H1 (cell line): ENCODE measurements around the gene FHL5. TPM values are rescaled to one million over a fixed set of nuclear protein-coding genes. Genes with fewer than 3 reads are reported as not detected.

Experiments used
- CTCF ChIA-PET: fragments of 300-600 bp; sonication (Branson Sonifier 250); formaldehyde crosslinking; loops from one replicate; lab custom pipeline; 2021; ENCODE audit not compliant: partially characterized antibody; lab: Charles Lee
- POLR2A ChIA-PET: fragments of 300-600 bp; sonication (Branson Sonifier 250); formaldehyde crosslinking; loops from one replicate; lab custom pipeline; 2021; ENCODE audit warnings: inconsistent platforms; ENCODE audit not compliant: partially characterized antibody; lab: Charles Lee
- DNase-seq, 2 experiments: peaks; one replicate each; pipeline versions ENCODE4 v3.0.0 to v3.0.0-alpha.2; 2010 to 2022; ENCODE audit warnings: low spot score in 2 of 2, low read depth in 1 of 2, mixed read lengths in 1 of 2
- FAIRE-seq: peaks from 2 replicates; lab custom pipeline; 2011; peaks lifted over from hg19 to GRCh38; lab: Jason Lieb, UNC
- H2AFZ ChIP-seq: 2 replicates; pipeline ENCODE4 v1.8.1; 2012; ENCODE audit warnings: low read length, inconsistent platforms
- H2AK5ac ChIP-seq: 2 replicates; pipeline ENCODE4 v1.6.1; 2013; ENCODE audit warnings: low read depth, low read length
- H2BK120ac ChIP-seq: replicated peaks from 2 replicates; pipeline ENCODE3; 2013; ENCODE audit warnings: low read depth, low read length, inconsistent platforms
- H2BK12ac ChIP-seq: 2 replicates; pipeline ENCODE4 v1.6.1; 2013; ENCODE audit warnings: low read depth, low read length
- H2BK15ac ChIP-seq: 2 replicates; pipeline ENCODE4 v1.6.1; 2013; ENCODE audit warnings: low read length
- H2BK20ac ChIP-seq: 2 replicates; pipeline ENCODE4 v1.6.1; 2013; ENCODE audit warnings: low read length
- H2BK5ac ChIP-seq: 2 replicates; pipeline ENCODE4 v1.6.1; 2013; ENCODE audit warnings: low read depth, low read length
- H3K14ac ChIP-seq: 2 replicates; pipeline ENCODE4 v1.6.1; 2013; ENCODE audit warnings: inconsistent platforms; ENCODE audit not compliant: insufficient read length
- H3K18ac ChIP-seq: 2 replicates; pipeline ENCODE4 v1.6.1; 2013; ENCODE audit warnings: low read length; ENCODE audit errors: extremely low read depth
- H3K23ac ChIP-seq: 2 replicates; pipeline ENCODE4 v1.6.1; 2013; ENCODE audit warnings: inconsistent platforms; ENCODE audit not compliant: insufficient read length
- H3K23me2 ChIP-seq: 2 replicates; pipeline ENCODE4 v1.6.1; 2013; ENCODE audit warnings: low read depth, low read length
- H3K27ac ChIP-seq: 2 replicates; pipeline ENCODE4 v1.6.1; 2011; ENCODE audit warnings: low read depth, low read length, inconsistent platforms
- H3K27me3 ChIP-seq, 4 experiments: replicated peaks in 1 of 4; 1 replicate in 1 of 4; 2 replicates in 3 of 4; pipeline versions ENCODE4 v1.6.1 to v1.8.1; 2011 to 2013; ENCODE audit warnings: low read length in 3 of 4, mild to moderate bottlenecking in 3 of 4, inconsistent platforms in 2 of 4, mixed read lengths in 2 of 4, moderate library complexity in 1 of 4; ENCODE audit not compliant: control insufficient read depth in 3 of 4, insufficient read depth in 3 of 4; ENCODE audit errors: extremely low read depth in 1 of 4
- H3K36me3 ChIP-seq, 4 experiments: 2 replicates each; pipeline versions ENCODE4 v1.6.1 to v1.8.1; 2011 to 2013; ENCODE audit warnings: mild to moderate bottlenecking in 4 of 4, low read length in 3 of 4, moderate library complexity in 2 of 4, control low read depth in 1 of 4, inconsistent platforms in 1 of 4; ENCODE audit not compliant: insufficient read depth in 4 of 4, control insufficient read depth in 2 of 4
- H3K4ac ChIP-seq: replicated peaks from 2 replicates; pipeline ENCODE3; 2013; ENCODE audit warnings: low read length, low read depth, mixed read lengths, inconsistent platforms; ENCODE audit not compliant: insufficient read length
- H3K4me1 ChIP-seq, 4 experiments: replicated peaks in 1 of 4; 1 replicate in 1 of 4; 2 replicates in 3 of 4; pipeline versions ENCODE4 v1.6.1 to v1.8.1; 2011 to 2013; ENCODE audit warnings: low read length in 3 of 4, inconsistent platforms in 2 of 4, mixed read lengths in 1 of 4; ENCODE audit not compliant: insufficient read depth in 4 of 4, control insufficient read depth in 3 of 4
- H3K4me2 ChIP-seq, 2 experiments: 2 replicates each; pipeline versions ENCODE4 v1.6.1 to v1.8.1; 2011 to 2013; ENCODE audit warnings: low read depth in 2 of 2, low read length in 2 of 2, control low read depth in 1 of 2, inconsistent platforms in 1 of 2, mild to moderate bottlenecking in 1 of 2; ENCODE audit not compliant: insufficient read depth in 1 of 2
- H3K4me3 ChIP-seq, 4 experiments: fragments of 200-600, 300-600 bp in 1 of 4; sonication (generic), shearing (Covaris generic), sonication (Bioruptor Twin) in 1 of 4; 2 replicates each; pipeline versions ENCODE4 v1.5.1 to v1.8.1; 2011 to 2016; ENCODE audit warnings: low read length in 4 of 4, low read depth in 3 of 4, control low read depth in 2 of 4, inconsistent platforms in 2 of 4, mild to moderate bottlenecking in 2 of 4, mixed read lengths in 1 of 4, moderate library complexity in 1 of 4; ENCODE audit not compliant: insufficient read depth in 2 of 4; ENCODE audit errors: extremely low read depth in 1 of 4
- H3K56ac ChIP-seq: replicated peaks from 2 replicates; pipeline ENCODE3; 2013; ENCODE audit warnings: low read depth, mild to moderate bottlenecking, mixed read lengths, low read length, inconsistent platforms; ENCODE audit not compliant: insufficient read length
- H3K79me1 ChIP-seq: 2 replicates; pipeline ENCODE4 v1.6.1; 2013; ENCODE audit warnings: low read depth, low read length, control low read depth
- H3K79me2 ChIP-seq, 2 experiments: 2 replicates each; pipeline versions ENCODE4 v1.6.1 to v1.8.1; 2012 to 2013; ENCODE audit warnings: low read length in 2 of 2, mild to moderate bottlenecking in 2 of 2, inconsistent platforms in 1 of 2; ENCODE audit not compliant: insufficient read depth in 2 of 2, control insufficient read depth in 1 of 2
- H3K9ac ChIP-seq, 4 experiments: replicated peaks in 1 of 4; 1 replicate in 1 of 4; 2 replicates in 3 of 4; pipeline versions ENCODE4 v1.6.1 to v1.8.1; 2011 to 2013; ENCODE audit warnings: low read depth in 3 of 4, low read length in 3 of 4, control low read depth in 2 of 4, mild to moderate bottlenecking in 2 of 4, moderate library complexity in 2 of 4, inconsistent platforms in 1 of 4; ENCODE audit errors: extremely low read depth in 1 of 4
- H3K9me3 ChIP-seq, 2 experiments: 2 replicates each; pipeline versions ENCODE4 v1.6.1 to v1.8.1; 2012 to 2013; ENCODE audit warnings: mild to moderate bottlenecking in 2 of 2, moderate library complexity in 2 of 2, control low read depth in 1 of 2, inconsistent platforms in 1 of 2, low read depth in 1 of 2, low read length in 1 of 2, mixed read lengths in 1 of 2; ENCODE audit not compliant: insufficient read depth in 2 of 2
- H4K20me1 ChIP-seq, 2 experiments: replicated peaks in 1 of 2; 2 replicates each; pipeline versions ENCODE3 to v1.8.1; 2011 to 2013; ENCODE audit warnings: inconsistent platforms in 2 of 2, low read length in 2 of 2, mild to moderate bottlenecking in 1 of 2; ENCODE audit not compliant: insufficient read depth in 2 of 2, control insufficient read depth in 1 of 2
- H4K5ac ChIP-seq: 2 replicates; pipeline ENCODE4 v1.6.1; 2013; ENCODE audit warnings: low read length, low read depth, mixed read lengths, inconsistent platforms; ENCODE audit not compliant: insufficient read length
- H4K8ac ChIP-seq: 2 replicates; pipeline ENCODE4 v1.8.0; 2013; ENCODE audit warnings: mild to moderate bottlenecking, moderate library complexity, low read length, inconsistent platforms; ENCODE audit not compliant: insufficient read depth; ENCODE audit errors: extremely low read depth
- H4K91ac ChIP-seq: replicated peaks from 2 replicates; pipeline ENCODE3; 2013; ENCODE audit warnings: low read length, mixed read lengths, inconsistent platforms; ENCODE audit not compliant: insufficient read length
- ASH2L ChIP-seq: fragments of 200-600, 300-600 bp; sonication (generic); IDR thresholded peaks from one replicate; pipeline ENCODE4 v1.7.1; 2017; ENCODE audit warnings: low read length
- KDM5A ChIP-seq: fragments of 200-600 bp; IDR thresholded peaks from 2 replicates; pipeline ENCODE4 v1.7.1; 2012; ENCODE audit warnings: mild to moderate bottlenecking, low read length, inconsistent platforms, mixed read lengths
- MAFK ChIP-seq: IDR thresholded peaks from 2 replicates; pipeline ENCODE4 v1.6.1; 2012; ENCODE audit warnings: low read depth, mild to moderate bottlenecking, improper control_type of control experiment, low read length
- NANOG ChIP-seq: IDR thresholded peaks from 2 replicates; pipeline ENCODE4 v1.6.1; 2011; ENCODE audit warnings: low read length, low read depth, mild to moderate bottlenecking, inconsistent platforms; ENCODE audit not compliant: insufficient read depth, poor library complexity, severe bottlenecking
- POU5F1 ChIP-seq: IDR thresholded peaks from 2 replicates; pipeline ENCODE4 v1.6.1; 2011; ENCODE audit warnings: low read depth, mild to moderate bottlenecking, low read length, moderate library complexity
- RXRA ChIP-seq: IDR thresholded peaks from 2 replicates; pipeline ENCODE4 v1.6.1; 2011; ENCODE audit warnings: low read depth, mild to moderate bottlenecking, low read length, moderate library complexity; ENCODE audit not compliant: insufficient read depth
- SUZ12 ChIP-seq: fragments of 200-600 bp; sonication (generic); IDR thresholded peaks from 2 replicates; pipeline ENCODE4 v1.6.1; 2012; ENCODE audit warnings: mild to moderate bottlenecking, inconsistent platforms, low read length, moderate library complexity, mixed read lengths
- WGBS, 2 experiments: shearing (Covaris generic) in 1 of 2; methylation state at CpG; one replicate each; pipeline versions ENCODE4 v1.1.6 to v1.1.7; 2013 to 2015; ENCODE audit warnings: low lambda C conversion rate in 2 of 2, mixed read lengths in 2 of 2, inconsistent platforms in 1 of 2, low coverage in 1 of 2, missing lambda C conversion rate in 1 of 2; ENCODE audit not compliant: insufficient replicate concordance in 2 of 2, insufficient coverage in 1 of 2, insufficient read length in 1 of 2; ENCODE audit errors: extremely low coverage in 1 of 2, missing lambda C conversion rate in 1 of 2; 5-methylcytosine and 5-hydroxymethylcytosine counted together
- polyA plus RNA-seq, 7 experiments: library from polyadenylated mRNA; depleted of rRNA in 3 of 7; stranded (reverse) in 5 of 7; unstranded in 2 of 7; fragments of >200 nt in 5 of 7; fragments of 200-250 nt in 2 of 7; gene quantifications; 1 replicate in 5 of 7; 2 replicates in 1 of 7; 4 replicates in 1 of 7; pipeline versions ENCODE4 v1.2.1 to v1.2.3, GENCODE V29; 2011 to 2013; ENCODE audit warnings: missing spikeins in 2 of 7, mixed read lengths in 2 of 7
- total RNA-seq: library from RNA; stranded (reverse); fragmentation: NEBNext Ultra II Directional; extraction: Animal tissue kit (Norgen Biotek cat#: 25700); gene quantifications from 2 replicates; pipeline ENCODE4 v1.2.1, GENCODE V29; 2021

FHL5 gene
- total and polyA plus RNA-seq, 2 of the 8 experiments (the other 6 are each of a cell fraction or from before 2014, with no cell fraction given), result not detected

DNA sequence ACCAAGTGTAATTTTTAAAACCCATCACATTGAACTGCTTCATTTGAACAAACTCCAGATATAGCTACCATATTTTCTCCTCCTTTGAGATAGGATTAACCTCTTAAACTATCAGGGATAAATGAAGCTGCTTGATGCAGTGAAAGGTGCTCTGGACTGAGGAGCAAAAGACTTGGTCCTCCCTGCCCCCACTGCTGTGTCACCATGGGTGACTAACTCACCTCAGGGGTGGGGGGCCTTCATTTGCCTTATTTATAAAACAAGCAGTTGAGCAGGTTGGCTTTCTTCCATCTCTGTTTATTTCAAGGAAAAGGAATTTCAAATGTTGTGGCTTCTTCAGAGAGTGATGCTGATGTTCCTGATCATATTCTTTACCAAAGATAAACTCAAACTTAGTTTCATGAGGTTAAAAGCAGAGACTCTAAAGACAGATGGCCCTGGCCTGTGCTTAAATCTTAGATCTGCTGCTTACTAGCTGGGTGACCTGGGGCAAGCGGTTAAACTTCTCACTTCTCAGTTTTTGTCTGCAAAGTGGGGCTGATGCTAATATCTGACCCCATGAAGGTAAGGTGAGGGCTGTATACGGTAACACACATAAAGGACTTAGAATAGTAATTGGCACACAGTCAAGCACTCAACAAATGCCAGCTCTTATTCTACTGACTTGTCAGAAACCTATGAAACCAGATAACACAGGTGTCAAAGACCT lies 50.5 kb downstream of the FHL5 start:
- H3K9ac ChIP-seq, result no peak overlapping the region
- H3K4me1 ChIP-seq, result no peaks in the 10 kb centered on the region
- H3K56ac ChIP-seq, result no peak overlapping the region
- no peaks in the 10 kb centered on the region for H3K23me2 ChIP-seq
- no peaks in the 10 kb centered on the region for H3K79me2 ChIP-seq
- ChIA-PET POLR2A (no interaction called here), CTCF (interaction anchor here (0.7 kb wide), 1 partner anchor 30 kb away, joined by 4 read pairs; no protein-coding TSS in a partner anchor)
- H2BK5ac ChIP-seq, result no peak overlapping the region
- H2AK5ac ChIP-seq, result no peak overlapping the region
- H3K9me3 ChIP-seq, result no peaks in the 10 kb centered on the region
- H2BK20ac ChIP-seq, result no peak overlapping the region
- no peak overlapping the region for H3K14ac ChIP-seq
- no peak overlapping the region for H3K18ac ChIP-seq
- no peaks in the 10 kb centered on the region for H4K20me1 ChIP-seq
- no peak overlapping the region for H3K23ac ChIP-seq
- FAIRE-seq, result no peak
- H3K36me3 ChIP-seq, result no peaks in the 10 kb centered on the region
- no peak for DNase-seq
- H4K5ac ChIP-seq, result no peak overlapping the region
- H4K8ac ChIP-seq, result no peak overlapping the region
- H3K4me2 ChIP-seq, result no peak overlapping the region
- no peak for TF ChIP-seq POU5F1
- no peak for TF ChIP-seq SUZ12
- no peak for TF ChIP-seq RXRA
- TF ChIP-seq KDM5A, result no peak
- TF ChIP-seq ASH2L, result no peak
- TF ChIP-seq NANOG, result no peak
- no peak for TF ChIP-seq MAFK
- no peaks in the 10 kb centered on the region for H3K27me3 ChIP-seq
- no peak overlapping the region for H2BK120ac ChIP-seq
- H4K91ac ChIP-seq, result no peak overlapping the region
- H3K4ac ChIP-seq, result no peak overlapping the region
- no peak overlapping the region for H2BK12ac ChIP-seq
- H2AFZ ChIP-seq, result no peak overlapping the region
- H3K27ac ChIP-seq, result no peak overlapping the region
- H3K4me3 ChIP-seq, result no peak overlapping the region
- 84% methylated on average over 2 of the region's 2 CpGs; no CpG with 5 or more reads in 1 of the 2 experiments for WGBS, 2 experiments
- H2BK15ac ChIP-seq, result no peak overlapping the region
- no peaks in the 10 kb centered on the region for H3K79me1 ChIP-seq
